Esophagus muscularis mucosa (tissue), 4 donors: ENCODE data around the gene TGIF2. TPM values are rescaled to one million over a fixed set of nuclear protein-coding genes. Genes with fewer than 3 reads are reported as not detected.
A peak's percentile ranks its signal among the peaks of the same experiment; 100 is the strongest.

ENCODE experiments used
- DNase-seq: peaks from one replicate; pipeline ENCODE4 v3.0.0-alpha.2; 2017; ENCODE audit errors: extremely low spot score
- H3K27ac ChIP-seq, 4 donors: fragments of 200-600 bp; sonication (generic); replicated peaks in 1 of 4; 1 replicate in 3 of 4; 2 replicates in 1 of 4; pipeline ENCODE4 v1.5.1; 2016 to 2019; ENCODE audit warnings: mild to moderate bottlenecking in 1 of 4
- H3K27me3 ChIP-seq, 4 donors: fragments of 200-600 bp; sonication (generic); one replicate each; pipeline versions ENCODE4 v1.5.1 to v1.6.0; 2016 to 2019
- H3K36me3 ChIP-seq, 4 donors: fragments of 200-600 bp; sonication (generic); one replicate each; pipeline ENCODE4 v1.5.1; 2016 to 2019
- H3K4me1 ChIP-seq, 4 donors: fragments of 200-600 bp; sonication (generic); one replicate each; pipeline ENCODE4 v1.5.1; 2016 to 2019
- H3K4me3 ChIP-seq, 4 donors: fragments of 200-600 bp; sonication (generic); 1 replicate in 2 of 4; 2 replicates in 2 of 4; pipeline ENCODE4 v1.5.1; 2016 to 2019; ENCODE audit warnings: mild to moderate bottlenecking in 4 of 4, moderate library complexity in 1 of 4
- H3K9me3 ChIP-seq, 4 donors: fragments of 200-600 bp; sonication (generic); 1 replicate in 3 of 4; 2 replicates in 1 of 4; pipeline ENCODE4 v1.5.1; 2016 to 2019
- CTCF ChIP-seq, 3 experiments: fragments of 200-600 bp in 2 of 3; fragments of 450-650 bp in 1 of 3; sonication (generic) in 2 of 3; IDR thresholded peaks; one replicate each; pipeline ENCODE4 v1.5.1; 2017 to 2019; ENCODE audit warnings: antibody characterized with exemption in 3 of 3, mild to moderate bottlenecking in 2 of 3, moderate library complexity in 1 of 3
- EP300 ChIP-seq: sonication (generic); formaldehyde crosslinking; IDR thresholded peaks from one replicate; pipeline ENCODE4 v1.6.1; 2017; ENCODE audit warnings: antibody characterized with exemption
- POLR2A ChIP-seq: fragments of 450-650 bp; IDR thresholded peaks from one replicate; pipeline ENCODE4 v1.6.1; 2017; ENCODE audit warnings: antibody characterized with exemption, moderate library complexity, mild to moderate bottlenecking, low read depth
- POLR2AphosphoS5 ChIP-seq, 2 donors: sonication (generic); formaldehyde crosslinking; IDR thresholded peaks; one replicate each; pipeline ENCODE4 v1.6.1; 2017; ENCODE audit warnings: antibody characterized with exemption in 2 of 2
- WGBS: methylation state at CpG from one replicate; pipeline ENCODE4 v1.1.5; 2018; 5-methylcytosine and 5-hydroxymethylcytosine counted together
- intact Hi-C: fragments of 100-400 bp; cut with DNase I; formaldehyde crosslinking; loops from one replicate; pipeline ENCODE4 v1.15.1; 2023
- total RNA-seq, 4 donors: library from RNA; depleted of rRNA; stranded (reverse); fragments of >200 nt; gene quantifications; one replicate each; pipeline versions ENCODE4 v1.1.0 to v1.2.1, GENCODE V29; 2016

TGIF2 gene
- total RNA-seq, 4 donors from 2014 or later, result 5.8 to 18.5 (median 10.6) TPM

- peak; percentile 34 to 46 (median 45) for TF ChIP-seq CTCF (IDR thresholded peaks at IDR 0.05)
- TF ChIP-seq POLR2AphosphoS5 (IDR thresholded peaks at IDR 0.05), result no peak
- H3K4me3 ChIP-seq, result no peak overlapping the region
- H3K27ac ChIP-seq, result no peak overlapping the region
- peaks cover 0 to 8% (median 0%) of the 10 kb centered on the region in 4 donors for H3K4me1 ChIP-seq
- intact Hi-C loops, result loop anchor here (5.0 kb wide), 1 partner anchor 35 kb away; no protein-coding TSS in a partner anchor
- peaks cover 0 to 41% (median 16%) of the 10 kb centered on the region in 4 donors for H3K36me3 ChIP-seq
- no peaks in the 10 kb centered on the region for H3K27me3 ChIP-seq
- H3K9me3 ChIP-seq, result no peaks in the 10 kb centered on the region
- 67% methylated on average over 9 of the region's 9 CpGs for WGBS
- no peak for DNase-seq
These were observed 18.7 kb downstream of the TGIF2 start for GRCh38 chr20:36591854-36592641.

- Histone ChIP-seq H3K9me3 (no peaks in the 10 kb centered on the region), H3K4me3 (no peak overlapping the region), H3K27ac (no peak overlapping the region), H3K27me3 (no peaks in the 10 kb centered on the region), H3K4me1 (peaks cover 0 to 8% (median 0%) of the 10 kb centered on the region in 4 donors), H3K36me3 (peaks cover 0 to 37% (median 16%) of the 10 kb centered on the region in 4 donors)
- intact Hi-C loops, result loop anchor here (5.0 kb wide), 1 partner anchor 36 kb away; no protein-coding TSS in a partner anchor
- TF ChIP-seq EP300 (no peak), POLR2A (no peak), POLR2AphosphoS5 (IDR thresholded peaks at IDR 0.05) (no peak), CTCF (IDR thresholded peaks at IDR 0.05) (no peak)
- 64% methylated on average over 3 of the region's 5 CpGs for WGBS
- no peak for DNase-seq
These were observed 20.0 kb downstream of the TGIF2 start for GRCh38 chr20:36593347-36593929.

GRCh38 chr20:36599912-36600345 lies 26.5 kb downstream of the TGIF2 start:
- intact Hi-C loops, result loop anchor here (10.0 kb wide), 2 partner anchors 155 to 265 kb away; a partner anchor contains a TSS
- Histone ChIP-seq H3K4me1 (peaks cover 2 to 3% (median 2%) of the 10 kb centered on the region in 4 donors), H3K36me3 (peaks cover 0 to 4% (median 0%) of the 10 kb centered on the region in 4 donors), H3K4me3 (no peak overlapping the region), H3K27me3 (no peaks in the 10 kb centered on the region), H3K27ac (no peak overlapping the region), H3K9me3 (no peaks in the 10 kb centered on the region)
- DNase-seq, result no peak
- TF ChIP-seq EP300 (no peak), CTCF (IDR thresholded peaks at IDR 0.05) (no peak), POLR2A (no peak), POLR2AphosphoS5 (IDR thresholded peaks at IDR 0.05) (no peak)
- whole genome bisulfite sequencing, result 43% methylated on average over 5 of the region's 5 CpGs

- no peaks in the 10 kb centered on the region for H3K36me3 ChIP-seq
- no peak overlapping the region for H3K27ac ChIP-seq
- no peaks in the 10 kb centered on the region for H3K9me3 ChIP-seq
- no peak for TF ChIP-seq CTCF (IDR thresholded peaks at IDR 0.05)
- no peak for TF ChIP-seq EP300
- TF ChIP-seq POLR2A, result no peak
- no peak for TF ChIP-seq POLR2AphosphoS5 (IDR thresholded peaks at IDR 0.05)
- H3K4me3 ChIP-seq, result no peak overlapping the region
- peaks cover 7 to 12% (median 10%) of the 10 kb centered on the region in 4 donors for H3K4me1 ChIP-seq
- DNase-seq, result no peak
- 52% methylated on average over 1 of the region's 1 CpG for WGBS
- intact Hi-C loops, result loop anchor here (10.0 kb wide), 2 partner anchors 153 to 263 kb away; a partner anchor contains a TSS
- H3K27me3 ChIP-seq, result no peaks in the 10 kb centered on the region
These were observed 28.1 kb downstream of the TGIF2 start for GRCh38 chr20:36601540-36601939.
